Colonic mucosa (tissue), 4 donors: ENCODE data around the gene RNF227. TPM values are rescaled to one million over a fixed set of nuclear protein-coding genes. Genes with fewer than 3 reads are reported as not detected.

ENCODE experiments used
- DNase-seq: peaks from one replicate; pipeline ENCODE4 v3.0.0-alpha.2; 2020
- H3K27ac ChIP-seq: fragments of 200-600 bp; one replicate; pipeline ENCODE4 v1.8.0; 2021
- H3K27me3 ChIP-seq: fragments of 200-600 bp; one replicate; pipeline ENCODE4 v1.8.0; 2021
- H3K36me3 ChIP-seq: fragments of 200-600 bp; one replicate; pipeline ENCODE4 v1.8.0; 2021
- H3K4me1 ChIP-seq: fragments of 200-600 bp; one replicate; pipeline ENCODE4 v1.8.0; 2021; ENCODE audit warnings: mild to moderate bottlenecking
- H3K4me3 ChIP-seq: fragments of 200-600 bp; one replicate; pipeline ENCODE4 v1.8.0; 2021
- H3K9ac ChIP-seq, 2 donors: one replicate each; pipeline ENCODE4 v1.7.0; 2013; ENCODE audit warnings: control low read depth in 2 of 2, low read depth in 2 of 2, low read length in 2 of 2
- H3K9me3 ChIP-seq: fragments of 200-600 bp; one replicate; pipeline ENCODE4 v1.8.0; 2021
- intact Hi-C: fragments of 100-400 bp; cut with DNase I; formaldehyde crosslinking; loops from one replicate; pipeline ENCODE4 v1.14.1; 2022
- total RNA-seq, 2 donors: library from RNA; stranded (reverse); fragmentation: NEBNext Ultra II Directional in 1 of 2; extraction: Animal tissue kit (Norgen Biotek cat#: 25700) in 1 of 2; gene quantifications; one replicate each; pipeline ENCODE4 v1.2.1, GENCODE V29; 2021
- TF ChIP-seq, protein P1 (sequence below): fragments of 200-600 bp; IDR thresholded peaks from one replicate; pipeline ENCODE4 v1.8.0; 2022; ENCODE audit warnings: antibody characterized with exemption, mild to moderate bottlenecking
- donor health status: healthy.
- donor health status: DM: no; HTN: no; CAD: no.
- donor health status: DM: no; HTN: no; CAD: no.

RNF227 gene
- total RNA-seq, 2 donors from 2014 or later = 2.8 to 3.0 TPM

DNA sequence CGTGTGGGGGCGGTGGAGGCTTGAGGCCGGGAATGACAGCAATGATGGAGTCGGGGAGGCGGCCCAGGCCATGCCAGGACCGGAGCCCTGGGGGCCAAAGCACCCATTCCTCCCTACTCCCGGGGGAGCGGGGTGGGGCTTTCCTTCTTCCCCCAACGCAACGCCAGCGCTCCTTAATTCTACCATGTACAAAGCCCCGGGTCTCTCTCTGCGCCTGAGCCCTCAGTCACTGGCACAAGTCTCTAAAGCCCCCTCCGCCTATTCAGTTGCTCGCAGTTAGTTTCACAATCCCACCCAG, 245 bp upstream of the RNF227 start:
- no peak for DNase-seq
- intact Hi-C loops = no loop called here
- Histone ChIP-seq H3K4me3 (peak overlapping the region; percentile 67), H3K9ac (peak overlapping the region; percentile 68 to 81), H3K9me3 (no peaks in the 10 kb centered on the region), H3K4me1 (peaks cover 9% of the 10 kb centered on the region), H3K27me3 (no peaks in the 10 kb centered on the region), H3K36me3 (no peaks in the 10 kb centered on the region), H3K27ac (peak overlapping the region; percentile 97)
- TF ChIP-seq, protein P1, sequence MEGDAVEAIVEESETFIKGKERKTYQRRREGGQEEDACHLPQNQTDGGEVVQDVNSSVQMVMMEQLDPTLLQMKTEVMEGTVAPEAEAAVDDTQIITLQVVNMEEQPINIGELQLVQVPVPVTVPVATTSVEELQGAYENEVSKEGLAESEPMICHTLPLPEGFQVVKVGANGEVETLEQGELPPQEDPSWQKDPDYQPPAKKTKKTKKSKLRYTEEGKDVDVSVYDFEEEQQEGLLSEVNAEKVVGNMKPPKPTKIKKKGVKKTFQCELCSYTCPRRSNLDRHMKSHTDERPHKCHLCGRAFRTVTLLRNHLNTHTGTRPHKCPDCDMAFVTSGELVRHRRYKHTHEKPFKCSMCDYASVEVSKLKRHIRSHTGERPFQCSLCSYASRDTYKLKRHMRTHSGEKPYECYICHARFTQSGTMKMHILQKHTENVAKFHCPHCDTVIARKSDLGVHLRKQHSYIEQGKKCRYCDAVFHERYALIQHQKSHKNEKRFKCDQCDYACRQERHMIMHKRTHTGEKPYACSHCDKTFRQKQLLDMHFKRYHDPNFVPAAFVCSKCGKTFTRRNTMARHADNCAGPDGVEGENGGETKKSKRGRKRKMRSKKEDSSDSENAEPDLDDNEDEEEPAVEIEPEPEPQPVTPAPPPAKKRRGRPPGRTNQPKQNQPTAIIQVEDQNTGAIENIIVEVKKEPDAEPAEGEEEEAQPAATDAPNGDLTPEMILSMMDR = no peak

GRCh38 chr17:7915179-7915610, 894 bp downstream of the RNF227 start:
- peaks cover 9% of the 10 kb centered on the region for H3K4me1 ChIP-seq
- H3K27me3 ChIP-seq = no peaks in the 10 kb centered on the region
- intact Hi-C loops = no loop called here
- H3K27ac ChIP-seq = peak overlapping the region; percentile 97
- H3K4me3 ChIP-seq = peak overlapping the region; percentile 67
- peak overlapping the region; percentile 81 to 91 for H3K9ac ChIP-seq
- DNase-seq = no peak
- H3K9me3 ChIP-seq = no peaks in the 10 kb centered on the region
- TF ChIP-seq, protein P1 = no peak
- no peaks in the 10 kb centered on the region for H3K36me3 ChIP-seq

DNA sequence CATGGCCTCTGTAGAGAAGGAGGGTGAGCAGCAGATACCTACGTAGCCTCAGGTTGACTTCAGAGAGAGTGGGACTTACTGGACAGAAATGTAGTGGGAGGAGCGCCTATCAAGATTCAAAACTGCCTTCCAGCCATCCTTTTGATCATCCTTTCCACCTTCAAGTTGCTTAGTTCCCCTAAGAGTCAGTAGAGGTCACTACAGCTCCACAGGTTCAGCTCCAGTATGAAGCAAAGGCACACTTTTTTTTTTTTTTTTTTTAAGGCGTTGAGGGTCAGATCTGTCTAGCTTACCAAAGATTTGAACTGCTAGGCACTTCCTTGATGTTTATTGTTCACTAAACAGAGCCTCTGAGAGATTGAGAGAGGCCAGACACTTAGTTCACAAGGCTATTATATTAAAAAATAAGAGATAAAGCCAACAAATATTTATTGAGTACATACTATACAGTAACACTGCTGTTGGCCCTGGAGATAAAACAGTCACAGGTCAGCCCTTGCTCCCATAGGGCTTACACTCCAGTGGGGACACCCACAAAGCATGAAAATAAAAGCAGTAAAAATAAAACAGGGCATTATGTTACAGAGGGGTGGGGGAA, 3.1 kb downstream of the RNF227 start:
- Histone ChIP-seq H3K36me3 (no peaks in the 10 kb centered on the region), H3K27ac (no peak overlapping the region), H3K9me3 (no peaks in the 10 kb centered on the region), H3K4me1 (peaks cover 9% of the 10 kb centered on the region), H3K27me3 (no peaks in the 10 kb centered on the region), H3K9ac (no peak overlapping the region), H3K4me3 (no peak overlapping the region)
- intact Hi-C loops = loop anchor here (2.0 to 5.0 kb wide), 2 partner anchors 78 to 129 kb away; no protein-coding TSS in a partner anchor
- peak; percentile 49 for DNase-seq
- TF ChIP-seq, protein P1 = peak; percentile 60

GRCh38 chr17:7911116-7911515, 5.0 kb downstream of the RNF227 start:
- no peaks in the 10 kb centered on the region for H3K27me3 ChIP-seq
- peaks cover 9% of the 10 kb centered on the region for H3K4me1 ChIP-seq
- TF ChIP-seq, protein P1 = no peak
- no peak overlapping the region for H3K27ac ChIP-seq
- no peak overlapping the region for H3K9ac ChIP-seq
- intact Hi-C loops = loop anchor here (5.0 kb wide), 1 partner anchor 131 kb away; no protein-coding TSS in a partner anchor
- no peak overlapping the region for H3K4me3 ChIP-seq
- no peaks in the 10 kb centered on the region for H3K9me3 ChIP-seq
- no peak for DNase-seq
- peaks cover 8% of the 10 kb centered on the region for H3K36me3 ChIP-seq

GRCh38 chr17:7910711-7911110, 5.4 kb downstream of the RNF227 start:
- Histone ChIP-seq H3K27ac (no peak overlapping the region), H3K4me1 (peaks cover 9% of the 10 kb centered on the region), H3K9me3 (no peaks in the 10 kb centered on the region), H3K36me3 (peaks cover 11% of the 10 kb centered on the region), H3K27me3 (no peaks in the 10 kb centered on the region), H3K4me3 (no peak overlapping the region), H3K9ac (no peak overlapping the region)
- intact Hi-C loops = loop anchor here (5.0 kb wide), 1 partner anchor 132 kb away; no protein-coding TSS in a partner anchor
- TF ChIP-seq, protein P1 = no peak
- no peak for DNase-seq
